B cell (primary cell): Measurements from ENCODE around the gene MOB3B. TPM values are rescaled to one million over a fixed set of nuclear protein-coding genes. Genes with fewer than 3 reads are reported as not detected.

Source experiments
- ATAC-seq: fragments of 200-7000 bp; cut with Tn5 transposase; one replicate; pipeline ENCODE4 v1.10.0; 2021; ENCODE audit warnings: low read depth, mild to moderate bottlenecking, moderate number of reproducible peaks, moderate library complexity
- CTCF ChIA-PET: fragments of 350-600 bp; sonication (Branson Sonifier 250); formaldehyde crosslinking; loops from one replicate; lab custom pipeline; 2021; ENCODE audit warnings: antibody characterized with exemption, inconsistent platforms; lab: Charles Lee
- POLR2A ChIA-PET: fragments of 350-600 bp; sonication (Branson Sonifier 250); formaldehyde crosslinking; loops from one replicate; lab custom pipeline; 2021; ENCODE audit warnings: antibody characterized with exemption; lab: Charles Lee
- DNase-seq: peaks from one replicate; pipeline ENCODE4 v3.0.0; 2013
- H2AFZ ChIP-seq: 2 replicates; pipeline ENCODE4 v1.6.1; 2012; ENCODE audit warnings: mild to moderate bottlenecking, low read depth, low read length; ENCODE audit not compliant: insufficient read depth, poor library complexity, severe bottlenecking
- H3K27ac ChIP-seq, 2 donors: 1 replicate in 1 of 2; 2 replicates in 1 of 2; pipeline ENCODE4 v1.5.1; 2012 to 2013; ENCODE audit warnings: low read length in 2 of 2, mild to moderate bottlenecking in 2 of 2, moderate library complexity in 1 of 2
- H3K27me3 ChIP-seq, 4 experiments: fragments of 200-600 bp in 1 of 4; sonication (generic) in 1 of 4; replicated peaks in 1 of 4; 1 replicate in 2 of 4; 2 replicates in 2 of 4; pipeline versions ENCODE4 v1.6.1 to v1.7.0; 2013 to 2016; ENCODE audit warnings: low read length in 3 of 4, mild to moderate bottlenecking in 2 of 4, mixed read lengths in 1 of 4, moderate library complexity in 1 of 4; ENCODE audit not compliant: insufficient read depth in 4 of 4, control insufficient read depth in 3 of 4; ENCODE audit errors: control extremely low read depth in 1 of 4
- H3K36me3 ChIP-seq, 2 experiments: replicated peaks in 1 of 2; 1 replicate in 1 of 2; 2 replicates in 1 of 2; pipeline versions ENCODE4 v1.6.1 to v1.7.1; 2013; ENCODE audit warnings: low read length in 1 of 2; ENCODE audit not compliant: insufficient read depth in 2 of 2, control insufficient read depth in 1 of 2; ENCODE audit errors: control extremely low read depth in 1 of 2, extremely low read depth in 1 of 2
- H3K4me1 ChIP-seq, 2 donors: fragments of 200-600 bp in 1 of 2; sonication (generic) in 1 of 2; 1 replicate in 1 of 2; 2 replicates in 1 of 2; pipeline versions ENCODE4 v1.5.1 to v1.6.1; 2013 to 2017; ENCODE audit warnings: low read length in 2 of 2; ENCODE audit not compliant: control insufficient read depth in 2 of 2, insufficient read depth in 2 of 2
- H3K4me2 ChIP-seq: replicated peaks from 2 replicates; pipeline ENCODE3; 2012; ENCODE audit warnings: mild to moderate bottlenecking, low read depth, low read length; ENCODE audit not compliant: poor library complexity, severe bottlenecking
- H3K4me3 ChIP-seq, 5 experiments: fragments of 200-600 bp in 1 of 5; sonication (generic) in 1 of 5; 1 replicate in 3 of 5; 2 replicates in 2 of 5; pipeline versions ENCODE4 v1.5.1 to v1.7.0; 2011 to 2016; ENCODE audit warnings: low read length in 4 of 5, mild to moderate bottlenecking in 4 of 5, low read depth in 2 of 5, control low read depth in 1 of 5, moderate library complexity in 1 of 5; ENCODE audit not compliant: insufficient read depth in 1 of 5; ENCODE audit errors: control extremely low read depth in 1 of 5, extremely low read depth in 1 of 5
- H3K79me2 ChIP-seq: fragments of 200-600 bp; sonication (generic); one replicate; pipeline ENCODE4 v1.6.0; 2016; ENCODE audit warnings: low read length; ENCODE audit not compliant: control insufficient read depth, insufficient read depth
- H3K9ac ChIP-seq: fragments of 200-600 bp; sonication (generic); 2 replicates; pipeline ENCODE4 v1.6.1; 2017; ENCODE audit warnings: mild to moderate bottlenecking, low read length, moderate library complexity
- H3K9me3 ChIP-seq, 3 donors: one replicate each; pipeline versions ENCODE4 v1.6.1 to v1.7.1; 2013; ENCODE audit warnings: low read length in 2 of 3; ENCODE audit not compliant: control insufficient read depth in 2 of 3, insufficient read depth in 1 of 3; ENCODE audit errors: control extremely low read depth in 1 of 3
- H4K20me1 ChIP-seq: 2 replicates; pipeline ENCODE4 v1.6.0; 2012; ENCODE audit warnings: mild to moderate bottlenecking, low read length; ENCODE audit not compliant: insufficient read depth, control insufficient read depth, poor library complexity, severe bottlenecking
- H3K27ac Mint-ChIP-seq: one replicate; pipeline ENCODE4 v1.8.0; 2021; ENCODE audit warnings: mixed read lengths
- H3K27me3 Mint-ChIP-seq: one replicate; pipeline ENCODE4 v1.8.0; 2021; ENCODE audit warnings: mixed read lengths
- H3K4me1 Mint-ChIP-seq: one replicate; pipeline ENCODE4 v1.8.0; 2021; ENCODE audit warnings: mixed read lengths
- H3K4me3 Mint-ChIP-seq: one replicate; pipeline ENCODE4 v1.8.0; 2021; ENCODE audit warnings: mixed read lengths
- H3K9me3 Mint-ChIP-seq: one replicate; pipeline ENCODE4 v1.8.0; 2022; ENCODE audit warnings: mixed read lengths; ENCODE audit not compliant: insufficient read depth
- CTCF ChIP-seq: fragments of 200-600 bp; IDR thresholded peaks from one replicate; pipeline ENCODE4 v1.8.0; 2022; ENCODE audit warnings: antibody characterized with exemption, mild to moderate bottlenecking
- EZH2 ChIP-seq: IDR thresholded peaks from 2 replicates; pipeline ENCODE4 v1.6.1; 2012; ENCODE audit warnings: borderline replicate concordance, low read depth, mild to moderate bottlenecking, moderate library complexity, low read length; ENCODE audit not compliant: insufficient read depth, poor library complexity, severe bottlenecking
- WGBS: methylation state at CpG from one replicate; pipeline ENCODE4 v1.1.5; 2013; ENCODE audit warnings: missing lambda C conversion rate; ENCODE audit not compliant: insufficient coverage; 5-methylcytosine and 5-hydroxymethylcytosine counted together
- intact Hi-C: fragments of 100-400 bp; cut with micrococcal nuclease; formaldehyde crosslinking; loops from one replicate; pipeline ENCODE4 v1.10.0; 2022
- polyA plus RNA-seq: library from polyadenylated mRNA; depleted of rRNA; stranded (reverse); fragments of >200 nt; gene quantifications from 2 replicates; pipeline ENCODE4 v1.2.3, GENCODE V29; 2012
- total RNA-seq, 2 donors: library from RNA; stranded (reverse); fragments of 120-200 nt in 1 of 2; gene quantifications; 1 replicate in 1 of 2; 2 replicates in 1 of 2; pipeline versions ENCODE4 v1.2.3 to v1.2.4, GENCODE V29; 2013 to 2022

Gene MOB3B
- total and polyA plus RNA-seq, 2 donors (not counting 1 experiment from before 2014, with no cell fraction given), result 7.3 to 7.9 TPM

- H3K4me1 ChIP-seq, result no peaks in the 10 kb centered on the region
- no peaks in the 10 kb centered on the region for H3K27me3 ChIP-seq
- no peak overlapping the region for H3K4me3 ChIP-seq
- POLR2A ChIA-PET, result no interaction called here
- H3K9me3 ChIP-seq, result no peaks in the 10 kb centered on the region
- no peak overlapping the region for H3K4me2 ChIP-seq
- Mint-ChIP-seq H3K9me3 (no peaks in the 10 kb centered on the region), H3K4me1 (no peaks in the 10 kb centered on the region), H3K4me3 (no peak overlapping the region), H3K27ac (no peak overlapping the region), H3K27me3 (no peaks in the 10 kb centered on the region)
- WGBS, result 100% methylated on average over 2 of the region's 3 CpGs
- H4K20me1 ChIP-seq, result no peaks in the 10 kb centered on the region
- no peak overlapping the region for H3K27ac ChIP-seq
- ATAC-seq, result no peak
- no peaks in the 10 kb centered on the region for H3K79me2 ChIP-seq
- intact Hi-C loops, result no loop called here
- no peak overlapping the region for H2AFZ ChIP-seq
- TF ChIP-seq CTCF, result no peak
- TF ChIP-seq EZH2, result no peak
- DNase-seq, result no peak
- H3K36me3 ChIP-seq, result peaks cover 2 to 18% of the 10 kb centered on the region in 2 experiments
- CTCF ChIA-PET, result interaction anchor here (0.6 to 5.8 kb wide), 10 partner anchors 15 to 512 kb away, joined by 3 to 115 read pairs (median 6); partner anchors contain the start of gene MOB3B
- no peak overlapping the region for H3K9ac ChIP-seq
Measured at GRCh38 chr9:27545471-27545870, 15.9 kb upstream of the MOB3B start.

- H3K4me3 Mint-ChIP-seq, result no peak overlapping the region
- no peaks in the 10 kb centered on the region for H3K4me1 ChIP-seq
- no peaks in the 10 kb centered on the region for H3K9me3 Mint-ChIP-seq
- no peaks in the 10 kb centered on the region for H3K27me3 ChIP-seq
- no peak overlapping the region for H3K27ac ChIP-seq
- no peak overlapping the region for H3K4me2 ChIP-seq
- TF ChIP-seq EZH2 (no peak), CTCF (no peak)
- no peak overlapping the region for H3K27ac Mint-ChIP-seq
- ChIA-PET POLR2A (no interaction called here), CTCF (interaction anchor here (1.0 kb wide), 1 partner anchor 13 kb away, joined by 3 read pairs; the partner anchor contains the start of gene MOB3B)
- H3K9me3 ChIP-seq, result no peaks in the 10 kb centered on the region
- H3K4me3 ChIP-seq, result no peak overlapping the region
- H3K27me3 Mint-ChIP-seq, result no peaks in the 10 kb centered on the region
- intact Hi-C loops, result no loop called here
- no peak for ATAC-seq
- no peaks in the 10 kb centered on the region for H3K4me1 Mint-ChIP-seq
- H2AFZ ChIP-seq, result no peak overlapping the region
- WGBS, result no CpG with 5 or more reads among the region's 2 CpGs
- DNase-seq, result no peak
- H3K36me3 ChIP-seq, result peaks cover under 1 to 12% of the 10 kb centered on the region in 2 experiments
- no peaks in the 10 kb centered on the region for H3K79me2 ChIP-seq
- H4K20me1 ChIP-seq, result no peaks in the 10 kb centered on the region
- no peak overlapping the region for H3K9ac ChIP-seq
Measured at GRCh38 chr9:27542508-27542907, 12.9 kb upstream of the MOB3B start.
